Nephron progenitor cell (in vitro differentiated cells): Measurements from ENCODE around the gene CNTN2.

Experiments used
- DNase-seq: peaks from one replicate; pipeline ENCODE4 v3.0.0; 2021
- H3K27ac Mint-ChIP-seq: 2 replicates; pipeline ENCODE4 v1.8.0; 2021; ENCODE audit warnings: mild to moderate bottlenecking, moderate library complexity, mixed read lengths
- H3K27me3 Mint-ChIP-seq: 2 replicates; pipeline ENCODE4 v1.8.0; 2021; ENCODE audit warnings: mild to moderate bottlenecking, low read depth, mixed read lengths; ENCODE audit not compliant: poor library complexity
- H3K36me3 Mint-ChIP-seq: 2 replicates; pipeline ENCODE4 v1.8.0; 2021; ENCODE audit warnings: low read depth, mixed read lengths
- H3K4me1 Mint-ChIP-seq: 2 replicates; pipeline ENCODE4 v1.8.0; 2021; ENCODE audit warnings: mixed read lengths
- H3K4me3 Mint-ChIP-seq: 2 replicates; pipeline ENCODE4 v1.8.0; 2021; ENCODE audit warnings: mild to moderate bottlenecking, moderate library complexity, mixed read lengths
- H3K9me3 Mint-ChIP-seq: 2 replicates; pipeline ENCODE4 v1.8.0; 2021; ENCODE audit warnings: mild to moderate bottlenecking, moderate library complexity, mixed read lengths
- CTCF ChIP-seq: fragments of 200-600 bp; sonication (generic); IDR thresholded peaks from 2 replicates; pipeline ENCODE4 v1.5.0; 2021; ENCODE audit warnings: antibody characterized with exemption

CNTN2 gene

GRCh38 chr1:205049479-205049878 lies 6.5 kb downstream of the CNTN2 start:
- TF ChIP-seq CTCF, result no peak
- DNase-seq, result no peak
- no peaks in the 10 kb centered on the region for H3K9me3 Mint-ChIP-seq
- H3K27me3 Mint-ChIP-seq, result peaks cover 63% of the 10 kb centered on the region
- H3K27ac Mint-ChIP-seq, result no peak overlapping the region
- peaks cover 53% of the 10 kb centered on the region for H3K4me1 Mint-ChIP-seq
- no peak overlapping the region for H3K4me3 Mint-ChIP-seq
- H3K36me3 Mint-ChIP-seq, result no peaks in the 10 kb centered on the region

- Mint-ChIP-seq H3K4me1 (peaks cover 30% of the 10 kb centered on the region), H3K4me3 (no peak overlapping the region), H3K27me3 (peaks cover 45% of the 10 kb centered on the region), H3K36me3 (no peaks in the 10 kb centered on the region), H3K27ac (no peak overlapping the region), H3K9me3 (no peaks in the 10 kb centered on the region)
- no peak for TF ChIP-seq CTCF
- no peak for DNase-seq
These were observed 9.7 kb downstream of the CNTN2 start for GRCh38 chr1:205052690-205053089.

- Mint-ChIP-seq H3K36me3 (no peaks in the 10 kb centered on the region), H3K27me3 (peaks cover 45% of the 10 kb centered on the region), H3K4me1 (peaks cover 24% of the 10 kb centered on the region), H3K27ac (no peak overlapping the region), H3K4me3 (no peak overlapping the region), H3K9me3 (no peaks in the 10 kb centered on the region)
- TF ChIP-seq CTCF, result no peak
- DNase-seq, result no peak
These were observed 10.3 kb downstream of the CNTN2 start for GRCh38 chr1:205053296-205053695.

- Mint-ChIP-seq H3K4me3 (no peak overlapping the region), H3K9me3 (no peaks in the 10 kb centered on the region), H3K36me3 (no peaks in the 10 kb centered on the region), H3K4me1 (peaks cover 19% of the 10 kb centered on the region), H3K27ac (no peak overlapping the region), H3K27me3 (peaks cover 44% of the 10 kb centered on the region)
- TF ChIP-seq CTCF, result no peak
- no peak for DNase-seq
These were observed 11.0 kb downstream of the CNTN2 start for GRCh38 chr1:205054013-205054412.

GRCh38 chr1:205056188-205056611 lies 13.2 kb downstream of the CNTN2 start:
- Mint-ChIP-seq H3K9me3 (no peaks in the 10 kb centered on the region), H3K27ac (no peak overlapping the region), H3K4me3 (no peak overlapping the region), H3K4me1 (peaks cover 14% of the 10 kb centered on the region), H3K36me3 (no peaks in the 10 kb centered on the region), H3K27me3 (peaks cover 31% of the 10 kb centered on the region)
- TF ChIP-seq CTCF, result no peak
- no peak for DNase-seq

- no peak overlapping the region for H3K4me3 Mint-ChIP-seq
- peak overlapping the region; percentile 48 for H3K27ac Mint-ChIP-seq
- peaks cover 30% of the 10 kb centered on the region for H3K27me3 Mint-ChIP-seq
- no peak for DNase-seq
- TF ChIP-seq CTCF, result no peak
- no peaks in the 10 kb centered on the region for H3K9me3 Mint-ChIP-seq
- H3K36me3 Mint-ChIP-seq, result no peaks in the 10 kb centered on the region
- peaks cover 19% of the 10 kb centered on the region for H3K4me1 Mint-ChIP-seq
These were observed 14.1 kb downstream of the CNTN2 start for GRCh38 chr1:205056956-205057568.
